ENCODE results near the gene ARPC1B. TPM values are rescaled to one million over a fixed set of nuclear protein-coding genes. Genes with fewer than 3 reads are reported as not detected.
"Not testable (repeated sequence)": the region's sequence is repeated elsewhere in the genome, so short reads cannot be mapped to it uniquely, and the experiment has no call there.

ARPC1B gene
- total RNA-seq, 1 experiment from 2014 or later: 381 TPM

GRCh38 chr7:99325592-99326407, 48.7 kb upstream of the ARPC1B start, which contains the start of gene ARPC1A:
Gene ARPC1A (plus strand): TSS chr7:99325898. CDS start chr7:99333354, 7,456 bp downstream.
- no peaks in the 10 kb centered on the region for H3K27me3 ChIP-seq (ENCODE audit: low read length)
- BruUV-seq (replicated peaks): no TSS peak
- ATAC-seq (peak; percentile 78), DNase-seq (peak; percentile 94)
- peaks cover 35% of the 10 kb centered on the region for H3K4me1 ChIP-seq (ENCODE audit: insufficient read depth, low read length)
- H2AFZ ChIP-seq (ENCODE audit: low read length): peak within 1 kb of the TSS; percentile 81
- no peaks in the 10 kb centered on the region for H3K36me3 ChIP-seq (ENCODE audit: low read depth, low read length)
- TF ChIP-seq, protein P1, sequence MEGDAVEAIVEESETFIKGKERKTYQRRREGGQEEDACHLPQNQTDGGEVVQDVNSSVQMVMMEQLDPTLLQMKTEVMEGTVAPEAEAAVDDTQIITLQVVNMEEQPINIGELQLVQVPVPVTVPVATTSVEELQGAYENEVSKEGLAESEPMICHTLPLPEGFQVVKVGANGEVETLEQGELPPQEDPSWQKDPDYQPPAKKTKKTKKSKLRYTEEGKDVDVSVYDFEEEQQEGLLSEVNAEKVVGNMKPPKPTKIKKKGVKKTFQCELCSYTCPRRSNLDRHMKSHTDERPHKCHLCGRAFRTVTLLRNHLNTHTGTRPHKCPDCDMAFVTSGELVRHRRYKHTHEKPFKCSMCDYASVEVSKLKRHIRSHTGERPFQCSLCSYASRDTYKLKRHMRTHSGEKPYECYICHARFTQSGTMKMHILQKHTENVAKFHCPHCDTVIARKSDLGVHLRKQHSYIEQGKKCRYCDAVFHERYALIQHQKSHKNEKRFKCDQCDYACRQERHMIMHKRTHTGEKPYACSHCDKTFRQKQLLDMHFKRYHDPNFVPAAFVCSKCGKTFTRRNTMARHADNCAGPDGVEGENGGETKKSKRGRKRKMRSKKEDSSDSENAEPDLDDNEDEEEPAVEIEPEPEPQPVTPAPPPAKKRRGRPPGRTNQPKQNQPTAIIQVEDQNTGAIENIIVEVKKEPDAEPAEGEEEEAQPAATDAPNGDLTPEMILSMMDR (conservative IDR thresholded peaks at IDR 0.05; ENCODE audit: low read depth, low read length): no peak
- TF ChIP-seq EZH2phosphoT487 (IDR thresholded peaks at IDR 0.05; ENCODE audit: borderline replicate concordance, low read length) (no peak), EZH2 (IDR thresholded peaks at IDR 0.05; ENCODE audit: low read length, unreplicated experiment) (no peak)
- intact Hi-C loops (cut with micrococcal nuclease): loop anchor here (5.0 kb wide), 2 partner anchors 183 to 283 kb away; partner anchors contain the start of gene SMURF1
- no peaks in the 10 kb centered on the region for H4K20me1 ChIP-seq (ENCODE audit: low read length)
- H3K4me3 ChIP-seq (ENCODE audit: low read length): peak within 1 kb of the TSS; percentile 72
- H3K4me2 ChIP-seq (ENCODE audit: low read length): peak within 1 kb of the TSS; percentile 100
- no peaks in the 10 kb centered on the region for H3K9me2 ChIP-seq (replicated peaks; ENCODE audit: low read length)
- ChIA-PET CTCF (no interaction called here), POLR2A (ENCODE audit: unreplicated experiment) (no interaction called here)
- H3K27ac ChIP-seq (ENCODE audit: low read length): peak within 1 kb of the TSS; percentile 65
- H3K79me2 ChIP-seq (ENCODE audit: low read length): peaks cover 58% of the 10 kb centered on the region
- no peaks in the 10 kb centered on the region for H3F3A ChIP-seq (ENCODE audit: low read length, unreplicated experiment)
- H3K9me3 ChIP-seq (ENCODE audit: low read length): no peaks in the 10 kb centered on the region
- H3K9ac ChIP-seq (ENCODE audit: low read length): peak within 1 kb of the TSS; percentile 99

DNA sequence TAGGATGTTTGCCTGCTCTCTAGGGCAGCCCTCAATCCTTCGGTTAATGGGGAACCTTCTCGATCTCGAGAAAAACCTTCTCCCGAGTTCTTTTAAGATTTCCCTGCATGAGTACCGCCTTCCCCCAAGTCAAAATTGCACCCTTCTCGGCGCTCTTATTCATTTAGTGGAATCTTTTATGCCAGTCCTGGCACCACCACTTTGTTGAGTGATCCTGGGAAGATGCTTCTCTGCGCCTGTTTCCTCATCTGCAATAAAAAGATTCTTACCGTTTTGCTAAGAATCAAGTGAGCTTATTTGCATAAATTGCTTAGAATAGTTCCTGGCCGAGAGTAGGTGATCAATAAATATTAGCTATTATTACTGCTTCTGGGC, 48.1 kb upstream of the ARPC1B start:
- POLR2A ChIA-PET (ENCODE audit: unreplicated experiment): no interaction called here
- H3K9me2 ChIP-seq (replicated peaks; ENCODE audit: low read length): no peaks in the 10 kb centered on the region
- H3K36me3 ChIP-seq (ENCODE audit: low read depth, low read length): no peaks in the 10 kb centered on the region
- no peak for DNase-seq
- H3F3A ChIP-seq (ENCODE audit: low read length, unreplicated experiment): no peaks in the 10 kb centered on the region
- no peaks in the 10 kb centered on the region for H4K20me1 ChIP-seq (ENCODE audit: low read length)
- intact Hi-C loops (cut with micrococcal nuclease): loop anchor here (5.0 kb wide), 2 partner anchors 184 to 284 kb away; partner anchors contain the start of gene SMURF1
- peaks cover 41% of the 10 kb centered on the region for H3K4me1 ChIP-seq (ENCODE audit: insufficient read depth, low read length)
- no peak for TF ChIP-seq EZH2phosphoT487 (IDR thresholded peaks at IDR 0.05; ENCODE audit: borderline replicate concordance, low read length)
- no peak for TF ChIP-seq EZH2 (IDR thresholded peaks at IDR 0.05; ENCODE audit: low read length, unreplicated experiment)
- TF ChIP-seq, protein P1 (conservative IDR thresholded peaks at IDR 0.05; ENCODE audit: low read depth, low read length): no peak
- H3K4me2 ChIP-seq (ENCODE audit: low read length): peak overlapping the region; percentile 100
- peak overlapping the region; percentile 4; the same call in 1 of the 2 replicates for H2AFZ ChIP-seq (ENCODE audit: low read length)
- H3K27ac ChIP-seq (ENCODE audit: low read length): peak overlapping the region; percentile 30
- CTCF ChIA-PET: interaction anchor here (0.7 kb wide), 1 partner anchor 286 kb away, joined by 4 read pairs; no protein-coding TSS in a partner anchor
- no peak for ATAC-seq
- H3K4me3 ChIP-seq (ENCODE audit: low read length): peak overlapping the region; percentile 72
- H3K9me3 ChIP-seq (ENCODE audit: low read length): no peaks in the 10 kb centered on the region
- BruUV-seq (replicated peaks): no TSS peak
- peak overlapping the region; percentile 99 for H3K9ac ChIP-seq (ENCODE audit: low read length)
- no peaks in the 10 kb centered on the region for H3K27me3 ChIP-seq (ENCODE audit: low read length)
- H3K79me2 ChIP-seq (ENCODE audit: low read length): peaks cover 63% of the 10 kb centered on the region

DNA sequence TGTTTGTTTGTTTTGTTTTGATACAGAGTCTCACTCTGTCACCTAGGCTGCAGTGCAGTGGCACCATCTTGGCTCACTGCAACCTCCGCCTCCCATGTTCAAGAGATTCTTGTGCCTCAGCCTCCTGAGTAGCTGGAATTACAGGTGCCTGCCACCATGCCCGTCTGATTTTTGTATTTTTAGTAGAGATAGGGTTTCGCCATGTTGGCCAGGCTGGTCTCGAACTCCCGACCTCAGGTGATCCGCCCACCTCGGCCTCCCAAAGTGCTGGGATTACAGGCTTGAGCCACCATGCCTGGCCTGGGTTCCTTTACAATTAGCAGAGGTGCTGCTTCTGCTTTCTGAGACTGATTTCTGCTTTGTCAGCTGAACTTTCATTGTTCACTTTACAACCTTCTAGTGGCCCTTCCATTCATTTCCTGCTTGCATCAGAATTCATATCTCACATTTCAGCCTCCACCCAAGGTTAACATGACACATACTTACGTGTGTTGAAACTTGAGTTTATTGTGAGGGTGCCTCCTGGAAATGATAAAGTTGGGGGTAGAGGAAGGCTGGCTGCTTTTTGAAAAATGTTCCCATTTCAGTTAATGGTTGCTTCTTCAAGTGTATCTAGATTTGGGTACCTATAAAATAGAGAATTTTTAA, 44.1 kb upstream of the ARPC1B start:
- Histone ChIP-seq H3K9ac (ENCODE audit: low read length) (peak overlapping the region; percentile 70), H3K4me2 (ENCODE audit: low read length) (peak overlapping the region; percentile 80), H3K27ac (ENCODE audit: low read length) (peak overlapping the region; percentile 96), H3K79me2 (ENCODE audit: low read length) (peaks cover 82% of the 10 kb centered on the region), H3K4me3 (ENCODE audit: low read length) (peak overlapping the region; percentile 51; the same call in 1 of the 2 replicates), H3K4me1 (ENCODE audit: insufficient read depth, low read length) (peaks cover 45% of the 10 kb centered on the region), H3K36me3 (ENCODE audit: low read depth, low read length) (peaks cover 16% of the 10 kb centered on the region)
- TSS peak; percentile 91 for BruUV-seq (replicated peaks)
- intact Hi-C loops (cut with micrococcal nuclease); H3K9me3 ChIP-seq (ENCODE audit: low read length); POLR2A ChIA-PET (ENCODE audit: unreplicated experiment); H3K27me3 ChIP-seq (ENCODE audit: low read length); H4K20me1 ChIP-seq (ENCODE audit: low read length); H3K9me2 ChIP-seq (replicated peaks; ENCODE audit: low read length); H3F3A ChIP-seq (ENCODE audit: low read length, unreplicated experiment); H2AFZ ChIP-seq (ENCODE audit: low read length); CTCF ChIA-PET: not testable (repeated sequence)
- DNase-seq: peak; percentile 90
- peak; percentile 77 for ATAC-seq
